Measurements from ENCODE around the gene BRI3BP.

Gene BRI3BP

DNA sequence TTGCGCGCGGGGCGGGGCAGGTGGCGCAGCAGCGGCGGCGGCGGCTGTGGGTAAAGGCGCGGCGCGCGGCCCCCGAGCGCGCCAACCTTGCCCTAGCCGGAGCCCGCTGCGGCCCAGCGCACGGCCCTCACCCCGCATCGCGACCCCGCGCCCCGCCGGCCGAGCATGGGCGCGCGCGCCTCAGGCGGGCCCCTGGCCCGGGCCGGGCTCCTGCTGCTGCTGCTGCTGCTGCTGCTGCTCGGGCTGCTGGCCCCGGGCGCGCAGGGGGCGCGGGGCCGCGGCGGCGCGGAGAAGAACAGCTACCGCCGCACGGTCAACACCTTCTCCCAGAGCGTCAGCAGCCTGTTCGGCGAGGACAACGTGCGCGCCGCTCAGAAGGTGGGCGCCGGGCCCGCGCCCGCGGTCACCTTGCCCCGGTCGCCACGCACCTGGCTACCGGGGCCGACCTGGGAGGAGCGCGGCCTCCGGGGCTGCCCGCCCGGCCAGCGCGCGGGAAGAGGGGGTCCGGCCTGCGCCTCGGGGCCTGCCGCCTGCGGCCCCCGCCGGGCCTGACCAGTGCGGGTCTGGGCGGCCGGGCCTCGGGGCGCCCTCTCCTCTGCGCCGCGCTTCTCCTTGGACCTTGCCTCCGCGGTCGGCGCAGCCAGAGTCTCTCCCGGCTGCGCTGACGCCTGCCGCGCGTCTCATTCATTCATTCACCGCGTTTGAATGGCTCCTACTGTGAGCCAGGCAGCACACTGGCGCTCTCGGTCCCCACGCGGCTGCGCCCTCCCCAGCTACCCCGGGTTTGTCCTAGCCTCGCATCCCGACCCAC, at the start of gene BRI3BP:
TSS of gene BRI3BP (plus strand) at position 20 of the 811 bp plus-strand sequence. CDS start at position 166, 146 bp downstream.
- no peak for DNase-seq (ENCODE audit: low spot score)

GRCh38 chr12:124946447-124946793, 47.0 kb upstream of the BRI3BP start:
- DNase-seq (ENCODE audit: low spot score), result no peak

- no peak for DNase-seq (ENCODE audit: low spot score)
Measured at GRCh38 chr12:124947013-124947412, 46.4 kb upstream of the BRI3BP start.

DNA sequence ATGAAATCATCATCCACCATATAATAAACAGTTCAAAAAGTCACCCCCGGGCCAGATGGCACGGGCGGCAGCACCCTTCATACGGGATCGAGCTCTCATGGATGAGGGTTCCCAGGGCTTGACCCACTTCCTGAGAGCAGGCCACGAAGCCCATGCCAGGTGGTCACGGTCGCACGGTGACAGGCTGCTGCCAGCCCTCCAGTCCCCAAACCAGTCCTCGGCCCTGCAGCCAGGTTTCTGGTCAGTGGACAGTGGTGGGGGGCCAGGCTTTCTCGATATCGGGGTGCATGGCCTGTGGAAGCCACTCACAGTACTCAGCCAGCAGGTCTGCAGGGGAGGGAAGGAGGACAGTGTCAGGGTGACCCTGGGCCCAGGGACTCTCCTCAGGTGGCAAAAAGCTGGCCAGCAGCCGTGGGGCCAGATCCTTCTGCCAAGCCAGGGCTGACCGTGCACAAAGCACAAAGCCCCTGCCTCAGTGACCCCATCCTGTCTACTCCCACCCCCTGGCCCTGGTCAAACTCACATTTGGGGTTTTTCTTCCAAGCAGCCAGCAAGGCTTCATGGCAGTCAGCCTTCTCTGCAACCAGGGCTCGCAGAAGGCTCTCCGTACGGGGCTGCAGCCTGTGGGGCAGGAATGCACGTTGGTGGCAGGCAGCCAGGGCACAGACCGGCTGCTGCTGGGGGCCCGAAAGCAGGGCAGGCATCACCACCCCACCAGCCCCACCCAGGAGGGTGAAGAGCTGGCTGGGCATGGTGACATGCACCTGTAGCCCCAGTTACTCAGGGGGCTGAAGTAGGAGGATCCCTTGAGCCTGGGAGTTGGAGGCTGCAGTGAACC, 45.7 kb upstream of the BRI3BP start:
- DNase-seq (ENCODE audit: low spot score), result no peak

DNA sequence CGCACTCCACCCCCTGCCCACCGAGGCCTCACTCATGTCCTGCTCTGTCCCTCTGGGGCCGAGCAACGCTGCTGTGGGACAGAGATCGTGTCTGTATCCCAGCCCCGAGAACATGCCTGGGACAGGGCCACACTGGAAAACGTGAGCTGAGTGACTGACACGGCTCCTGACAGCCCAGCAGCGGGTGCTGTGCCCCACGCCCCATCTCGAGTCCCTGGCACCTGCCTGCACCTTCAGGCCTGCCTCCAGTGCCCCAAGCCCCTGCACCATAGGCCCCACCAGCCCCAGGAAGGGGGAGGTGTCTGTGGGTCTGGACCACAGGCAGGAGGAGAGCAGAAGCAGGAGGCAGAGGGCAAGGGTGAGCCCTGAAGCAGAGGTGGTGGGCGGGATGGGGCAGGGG, 44.4 kb upstream of the BRI3BP start:
- DNase-seq (ENCODE audit: low spot score), result no peak

GRCh38 chr12:124949779-124950728, 43.4 kb upstream of the BRI3BP start:
- no peak for DNase-seq (ENCODE audit: low spot score)

DNA sequence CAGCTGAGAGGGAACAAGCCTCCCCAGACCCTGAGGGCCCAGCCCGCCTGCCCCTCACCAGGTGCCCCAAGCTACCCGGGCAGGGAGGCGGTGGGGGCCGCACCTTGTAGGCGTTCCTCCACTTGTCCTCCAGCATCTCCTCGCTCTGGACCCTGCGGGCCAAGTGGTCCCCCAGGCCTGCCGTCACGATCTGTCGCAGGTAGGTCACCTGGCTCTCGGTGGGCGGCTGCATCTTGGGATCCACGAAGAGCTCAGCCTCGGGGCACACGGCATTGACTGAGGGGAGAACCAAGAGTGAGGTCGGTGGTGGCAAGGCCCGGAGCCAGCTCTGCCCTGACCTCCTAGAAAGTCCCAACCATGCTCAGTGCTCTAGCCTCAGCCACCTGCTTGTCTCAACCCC, 41.1 kb upstream of the BRI3BP start:
- DNase-seq (ENCODE audit: low spot score), result no peak

DNA sequence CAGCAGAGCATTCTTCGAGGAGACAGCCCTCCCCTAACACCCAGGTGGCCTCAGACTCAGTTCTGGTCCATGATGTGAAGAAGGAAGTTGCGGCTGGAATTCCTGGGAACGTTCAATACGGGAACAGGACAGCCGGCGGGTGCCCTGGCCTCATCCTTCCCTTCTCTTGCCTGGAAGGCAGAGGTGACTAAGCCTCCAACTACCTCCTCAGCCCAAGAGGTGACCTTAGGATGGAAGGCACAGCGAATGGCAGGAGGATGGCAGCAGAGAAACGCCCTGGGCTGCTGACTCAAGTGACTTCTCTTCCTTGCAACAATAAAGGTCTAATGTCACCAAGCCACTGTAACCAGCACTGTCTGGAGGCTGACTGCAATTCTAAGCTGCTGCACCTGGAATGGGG, 40.6 kb upstream of the BRI3BP start:
- DNase-seq (ENCODE audit: low spot score), result no peak

GRCh38 chr12:124953689-124954405, 39.6 kb upstream of the BRI3BP start:
- DNase-seq (ENCODE audit: low spot score), result no peak

DNA sequence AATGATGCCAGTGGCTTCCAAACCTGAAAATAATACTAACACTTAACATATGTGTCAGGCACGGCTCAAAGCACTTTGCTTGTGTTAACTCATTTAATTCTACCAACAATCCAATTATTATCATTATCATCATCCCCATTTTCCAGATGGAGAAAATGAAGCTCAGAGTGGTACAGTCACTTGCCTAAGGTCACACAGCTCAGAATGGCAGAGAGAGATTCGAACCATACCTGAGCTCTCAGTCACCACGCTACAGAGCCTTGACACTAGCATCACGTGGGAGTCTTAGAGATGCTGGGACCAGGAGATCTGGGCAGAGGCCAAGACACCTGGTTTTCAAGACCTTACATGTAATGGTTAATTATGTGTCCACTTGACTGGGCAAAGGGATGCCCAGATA, 38.7 kb upstream of the BRI3BP start:
- no peak for DNase-seq (ENCODE audit: low spot score)

DNA sequence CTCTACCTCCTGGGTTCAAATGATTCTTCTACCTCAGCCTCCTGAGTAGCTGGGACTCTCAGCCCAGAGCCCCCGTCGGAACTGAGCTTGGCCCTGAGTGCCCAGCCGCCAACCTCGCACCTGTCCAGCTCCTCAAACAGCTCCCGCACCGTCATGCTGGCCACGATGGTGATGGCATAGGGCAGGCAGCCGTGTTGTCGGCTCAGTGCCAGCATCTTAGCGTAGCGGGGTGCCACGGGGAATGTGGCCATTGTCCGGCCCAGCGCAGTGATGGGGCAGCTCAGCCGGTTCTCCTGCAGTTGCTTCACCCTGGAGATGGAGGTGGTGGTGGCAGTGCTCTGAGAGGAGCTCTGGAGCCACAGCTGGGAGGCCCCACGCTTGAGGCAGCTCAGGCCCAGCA, 36.9 kb upstream of the BRI3BP start:
- no peak for DNase-seq (ENCODE audit: low spot score)

DNA sequence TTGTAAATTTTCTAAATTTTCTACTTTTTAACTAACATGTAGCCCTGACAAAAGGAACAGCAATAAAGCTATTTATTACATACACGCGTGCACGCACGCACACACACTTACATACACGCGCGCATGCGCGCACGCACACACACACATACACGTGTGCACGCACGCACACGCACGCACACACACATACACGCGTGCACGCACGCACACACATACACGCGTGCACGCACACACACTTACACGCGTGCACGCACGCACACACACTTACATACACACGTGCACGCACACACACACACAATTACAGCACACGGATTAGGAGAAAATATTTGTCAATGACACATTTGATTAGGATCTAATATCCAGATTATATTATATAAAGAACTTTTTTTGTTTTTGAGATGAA, 32.4 kb upstream of the BRI3BP start:
- no peak for DNase-seq (ENCODE audit: low spot score)

DNA sequence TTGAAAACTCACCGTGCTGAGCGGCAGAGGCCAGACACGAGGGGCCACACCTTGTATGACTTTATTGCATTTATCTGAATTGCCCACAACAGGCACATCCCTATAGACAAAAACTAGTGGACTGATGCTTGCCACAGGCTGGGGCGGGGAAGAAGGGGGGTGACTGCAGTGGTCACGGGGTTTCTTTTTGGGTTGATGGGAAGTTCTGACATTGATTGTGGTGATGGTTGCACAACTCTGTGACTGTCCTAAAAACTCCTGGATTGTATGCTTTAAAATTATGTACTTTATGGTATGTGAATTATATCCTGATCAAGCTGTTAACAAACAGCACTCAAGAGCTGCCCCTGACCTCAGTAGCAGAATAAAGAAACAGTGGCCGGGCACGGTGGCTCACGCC, 30.2 kb upstream of the BRI3BP start:
- no peak for DNase-seq (ENCODE audit: low spot score)

DNA sequence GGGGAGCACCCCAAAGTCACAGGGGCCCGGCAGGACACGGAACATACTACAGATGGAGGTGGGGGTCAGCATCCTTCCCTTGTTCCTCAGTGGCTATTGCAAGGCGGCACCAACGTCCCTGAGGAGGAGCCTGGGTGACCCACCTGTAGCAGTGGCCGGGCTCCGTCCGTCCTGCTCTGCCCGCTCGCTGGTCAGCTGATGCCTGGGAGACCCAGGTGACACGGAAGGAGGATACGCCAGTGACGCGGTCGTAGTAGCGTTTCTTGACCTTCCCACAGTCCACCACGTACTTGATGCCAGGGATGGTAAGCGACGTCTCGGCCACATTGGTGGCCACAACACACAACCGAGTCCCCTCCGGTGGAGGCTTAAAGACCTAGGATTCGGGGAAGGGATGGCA, 29.2 kb upstream of the BRI3BP start:
- no peak for DNase-seq (ENCODE audit: low spot score)

- DNase-seq (ENCODE audit: low spot score), result no peak
Measured at GRCh38 chr12:124964836-124965462, 28.5 kb upstream of the BRI3BP start.

DNA sequence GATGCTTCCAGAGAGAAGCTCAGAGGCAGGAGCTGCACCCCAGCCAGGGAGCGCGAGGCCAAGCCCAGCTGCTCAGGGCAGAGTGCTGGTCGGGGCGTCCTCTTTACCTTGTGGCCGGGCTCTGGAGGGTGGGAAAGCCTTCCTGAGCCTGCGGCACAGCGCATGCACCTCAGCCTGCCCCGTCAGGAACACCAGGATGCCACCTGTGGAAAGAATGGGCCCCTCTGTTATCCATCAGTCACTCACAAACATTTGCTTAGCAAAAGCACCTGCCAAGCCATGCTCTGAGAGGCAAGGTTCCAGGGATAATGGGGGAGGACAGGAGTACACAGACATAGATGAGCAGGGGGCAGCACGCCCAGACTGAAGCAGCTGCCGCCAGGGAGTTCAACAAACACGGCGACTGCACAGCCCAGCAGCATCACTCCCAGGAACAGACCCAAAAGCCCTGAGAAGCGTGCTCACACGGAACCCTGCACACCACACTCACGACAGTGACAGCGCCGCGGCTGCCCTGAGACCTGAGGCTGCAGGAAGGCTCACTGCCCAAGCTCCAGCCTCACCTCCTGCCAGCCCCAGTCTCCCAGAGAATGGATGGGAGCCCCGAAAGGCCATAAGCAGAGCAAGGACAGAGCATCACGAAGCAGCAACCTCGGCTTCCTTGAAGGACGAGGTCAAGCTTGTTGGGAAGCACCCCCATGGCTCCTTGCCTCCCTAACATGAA, 26.3 kb upstream of the BRI3BP start:
- no peak for DNase-seq (ENCODE audit: low spot score)

DNA sequence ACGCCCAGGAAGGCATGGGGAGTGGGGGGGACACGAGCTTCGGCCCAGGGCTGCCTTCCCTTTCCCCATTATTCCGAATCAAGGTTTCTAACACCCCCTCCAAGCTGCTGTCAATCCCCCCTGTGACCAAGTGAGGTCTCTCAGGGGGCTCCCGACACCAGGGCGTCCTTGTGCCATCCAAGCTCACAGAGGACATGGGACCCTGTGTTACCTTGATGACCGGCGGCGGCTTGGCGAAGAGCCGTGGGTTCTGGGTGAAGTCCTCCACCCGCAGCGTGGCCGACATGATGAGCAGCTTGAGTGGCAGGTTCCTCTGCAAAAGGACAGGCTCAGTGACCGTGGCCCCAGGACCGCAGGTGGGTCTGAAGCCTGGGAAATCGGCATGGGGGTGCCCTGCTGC, 24.8 kb upstream of the BRI3BP start:
- DNase-seq (ENCODE audit: low spot score), result no peak

GRCh38 chr12:124970647-124971402, 22.6 kb upstream of the BRI3BP start:
- DNase-seq (ENCODE audit: low spot score), result no peak

- no peak for DNase-seq (ENCODE audit: low spot score)
Measured at GRCh38 chr12:124971603-124972002, 21.8 kb upstream of the BRI3BP start.

- DNase-seq (ENCODE audit: low spot score), result no peak
Measured at GRCh38 chr12:124972211-124972610, 21.2 kb upstream of the BRI3BP start.

Data from CD4-positive, alpha-beta T cell treated with Interleukin-15 for 4 hours (primary cell).